Stimulated activated CD4-positive, alpha-beta T cell treated with anti-CD3 and anti-CD28 coated beads, Interleukin-15, amount 100 ng/mL, for 1 hour (primary cell): ENCODE measurements around the gene RNGTT.

Experiments used
- DNase-seq, 2 donors: peaks; one replicate each; pipeline ENCODE4 v3.0.0-alpha.2; 2020; ENCODE audit warnings: low read depth in 1 of 2, low spot score in 1 of 2

Gene RNGTT

GRCh38 chr6:88614316-88614877 lies 349.0 kb downstream of the RNGTT start:
- no peak for DNase-seq

DNA sequence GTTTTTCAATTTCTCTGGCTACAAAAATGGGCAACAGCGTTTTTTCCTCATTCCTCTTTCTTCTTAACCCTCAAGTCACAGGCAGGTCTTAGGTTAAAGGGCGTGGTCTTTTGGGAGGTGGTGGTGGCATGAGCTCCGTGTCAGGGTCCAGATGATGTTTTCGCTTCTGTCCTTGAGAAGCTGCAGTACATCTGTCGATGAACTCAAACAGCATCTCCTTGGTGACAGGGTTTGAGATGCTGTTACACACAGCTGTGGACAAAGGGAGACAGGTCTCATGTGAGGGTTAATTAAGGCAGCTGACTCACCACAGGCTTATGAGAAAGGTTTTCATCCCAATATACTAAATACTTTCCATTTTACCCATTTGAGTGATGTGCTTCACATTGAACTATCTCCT lies 350.8 kb downstream of the RNGTT start:
- no peak for DNase-seq

GRCh38 chr6:88611721-88612120 lies 351.7 kb downstream of the RNGTT start:
- DNase-seq, result no peak

GRCh38 chr6:88609983-88610382 lies 353.4 kb downstream of the RNGTT start:
- DNase-seq, result no peak

- no peak for DNase-seq
Measured at GRCh38 chr6:88605271-88605670, 358.1 kb downstream of the RNGTT start.

- no peak for DNase-seq
Measured at GRCh38 chr6:88599571-88599970, 363.8 kb downstream of the RNGTT start.

DNA sequence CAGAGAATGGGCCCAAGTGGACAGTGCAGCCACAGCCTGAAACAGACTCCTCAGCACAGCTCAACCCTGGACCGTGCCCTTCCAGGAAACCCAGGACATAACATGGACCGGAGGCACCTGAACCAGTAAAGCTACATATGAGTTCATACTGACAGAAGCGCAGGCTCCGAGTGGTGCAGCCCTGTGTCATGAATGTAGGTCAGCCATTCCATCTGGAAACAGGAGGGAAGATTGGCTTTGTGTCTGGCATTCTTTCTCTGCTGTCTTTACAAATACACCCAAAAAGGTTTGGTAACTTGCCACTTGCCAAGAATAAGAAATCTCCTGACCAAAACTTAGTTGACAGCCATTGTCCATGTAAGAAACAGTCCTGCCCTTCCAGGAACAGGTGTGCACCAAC lies 366.6 kb downstream of the RNGTT start:
- DNase-seq, result no peak

DNA sequence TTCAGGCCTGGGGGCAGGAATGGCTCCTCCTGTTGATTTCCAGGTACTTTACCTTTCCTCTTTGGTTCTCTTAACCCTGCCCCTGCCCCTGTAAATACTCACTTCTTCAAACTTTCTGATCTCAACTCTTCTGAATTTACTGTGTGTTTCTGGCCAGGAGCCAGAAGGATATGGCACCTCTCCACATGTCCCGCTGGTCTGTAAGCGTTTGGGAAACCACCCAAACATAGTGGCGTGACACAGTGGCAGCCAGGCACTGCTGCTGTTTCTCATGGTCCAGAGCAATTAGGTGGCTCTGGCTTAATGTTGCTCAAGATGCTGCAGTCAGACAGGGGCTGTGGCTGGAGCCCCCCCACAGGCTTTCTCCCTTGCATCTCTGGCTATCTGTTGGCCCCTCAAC lies 374.5 kb downstream of the RNGTT start:
- no peak for DNase-seq

DNA sequence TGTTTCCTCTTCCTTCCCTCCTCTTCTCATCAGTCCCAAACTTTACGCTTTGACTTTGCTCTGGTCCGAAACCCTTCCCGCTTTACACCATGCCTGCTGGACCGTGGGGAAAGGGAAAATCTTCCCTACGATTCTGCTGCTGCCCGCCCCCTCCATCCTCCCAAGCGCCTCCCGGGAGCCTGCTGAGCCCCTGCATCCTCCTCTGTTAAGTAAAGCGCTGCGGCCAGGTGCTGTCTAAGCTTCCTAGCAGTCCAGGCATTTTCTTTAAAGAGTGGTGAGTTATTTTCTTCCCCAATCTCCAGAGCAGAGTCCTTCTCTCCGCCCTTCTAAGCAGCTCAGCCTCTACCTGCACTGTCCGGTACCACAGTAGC lies 376.3 kb downstream of the RNGTT start:
- DNase-seq, result no peak

GRCh38 chr6:88586371-88587149 lies 376.9 kb downstream of the RNGTT start:
- DNase-seq, result no peak

DNA sequence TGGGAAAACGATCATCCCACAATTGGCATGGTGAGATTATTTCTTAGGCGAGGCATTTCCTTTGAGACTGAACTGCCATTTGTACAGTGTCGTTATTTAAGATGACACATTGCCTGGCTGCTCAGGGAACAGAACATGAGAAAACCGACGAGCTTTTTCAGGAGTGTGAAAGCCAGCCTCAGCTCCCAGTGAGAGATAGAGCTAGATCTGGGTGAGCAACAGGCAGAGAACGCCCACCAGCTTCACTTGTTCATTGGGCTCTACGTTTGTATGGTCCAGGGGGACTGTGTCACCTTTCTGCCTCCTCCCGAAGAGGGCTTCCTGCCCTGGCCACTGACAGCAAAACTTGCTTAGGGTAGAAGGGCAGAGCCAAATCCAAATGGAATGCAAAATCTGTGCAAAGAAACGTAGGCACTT lies 378.1 kb downstream of the RNGTT start:
- DNase-seq, result no peak

DNA sequence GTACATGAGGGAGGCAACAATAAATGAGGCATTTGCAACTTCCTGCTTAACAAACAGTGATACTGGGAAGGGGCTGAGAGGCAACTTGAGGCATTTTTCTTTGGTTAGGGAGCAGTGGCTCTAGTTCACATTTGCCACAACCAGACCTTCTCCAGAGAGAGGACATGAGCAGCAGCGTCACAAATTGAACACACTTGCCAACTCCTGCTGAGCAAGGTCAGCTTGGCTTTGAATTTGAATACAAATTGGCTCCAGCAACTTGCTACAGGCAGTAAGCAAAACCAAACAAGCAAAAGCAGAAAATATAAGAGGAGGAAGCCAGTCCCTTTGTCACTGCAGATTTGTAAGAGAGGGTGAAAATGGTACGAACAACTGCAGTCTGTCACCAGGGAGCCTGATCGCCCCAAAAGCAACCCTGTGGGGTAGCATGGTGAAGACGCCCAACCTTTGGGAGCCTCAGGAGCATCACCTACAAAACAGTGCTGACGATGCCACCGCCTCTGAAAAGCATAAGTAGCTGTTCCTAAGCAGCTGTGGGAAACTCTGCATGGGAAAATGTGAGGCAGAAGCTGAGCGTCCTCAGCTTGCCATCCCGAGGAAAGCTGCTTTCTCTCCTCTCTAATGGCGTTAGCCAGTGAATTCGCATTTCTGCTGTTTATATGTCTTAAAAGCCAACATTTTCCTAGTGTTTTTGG lies 378.7 kb downstream of the RNGTT start:
- DNase-seq, result no peak

DNA sequence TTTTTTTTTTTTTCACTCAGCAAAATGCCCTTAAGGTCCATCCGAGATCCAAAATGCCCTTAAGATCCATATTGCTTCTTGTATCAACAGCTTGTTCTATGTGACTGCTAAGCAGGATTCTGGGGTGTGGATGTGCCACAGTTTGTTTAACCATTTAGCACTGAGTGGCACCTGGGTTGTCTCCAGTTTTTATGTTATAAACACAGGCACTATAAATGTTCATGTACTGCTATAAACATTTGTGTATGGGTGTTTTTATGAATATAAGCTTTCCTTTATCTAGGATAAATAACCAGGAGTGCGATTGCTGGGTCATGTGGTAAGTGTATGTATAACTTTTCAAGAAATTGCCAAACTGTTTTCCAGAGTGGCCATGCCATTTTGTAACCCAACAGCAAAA lies 386.0 kb downstream of the RNGTT start:
- no peak for DNase-seq

DNA sequence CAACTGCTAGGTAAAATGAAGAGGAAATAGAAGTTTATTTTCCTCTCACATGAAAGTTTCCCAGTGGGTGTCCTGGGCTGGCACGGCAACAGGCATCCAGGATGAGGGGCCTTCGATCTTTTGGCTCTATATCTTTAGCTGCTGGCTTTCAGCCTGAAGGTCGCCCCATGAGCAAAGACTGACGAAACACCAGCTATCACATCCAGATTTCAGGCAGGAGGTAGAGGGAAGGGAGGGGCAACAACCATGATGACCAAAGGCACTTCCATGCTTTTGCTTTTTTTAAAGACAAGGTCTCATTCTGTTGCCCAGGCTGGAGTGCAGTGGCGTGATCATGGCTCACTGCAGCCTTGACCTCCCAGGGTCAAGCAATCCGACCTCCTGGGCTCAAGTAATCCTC lies 387.9 kb downstream of the RNGTT start:
- no peak for DNase-seq

GRCh38 chr6:88574651-88575050 lies 388.8 kb downstream of the RNGTT start:
- DNase-seq, result no peak

DNA sequence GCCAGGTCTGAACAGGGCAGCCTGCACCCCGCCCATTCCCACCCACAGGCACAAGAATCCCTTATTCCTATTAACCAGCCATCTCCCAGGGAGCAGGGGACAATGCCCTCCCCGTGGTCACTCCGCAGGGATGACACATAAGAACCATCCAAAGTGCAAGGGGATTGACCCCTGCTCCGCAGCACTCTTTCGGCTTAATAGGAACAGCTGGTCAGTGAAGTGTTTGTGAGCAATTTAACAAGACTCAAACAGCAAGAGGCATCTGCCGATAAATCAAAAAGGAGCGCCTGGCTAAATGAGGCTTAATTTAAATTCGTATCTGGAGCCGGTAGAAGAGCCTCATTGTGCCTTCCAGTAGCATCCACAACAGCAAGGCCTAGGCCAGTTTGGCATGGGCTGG lies 389.4 kb downstream of the RNGTT start:
- DNase-seq, result no peak

DNA sequence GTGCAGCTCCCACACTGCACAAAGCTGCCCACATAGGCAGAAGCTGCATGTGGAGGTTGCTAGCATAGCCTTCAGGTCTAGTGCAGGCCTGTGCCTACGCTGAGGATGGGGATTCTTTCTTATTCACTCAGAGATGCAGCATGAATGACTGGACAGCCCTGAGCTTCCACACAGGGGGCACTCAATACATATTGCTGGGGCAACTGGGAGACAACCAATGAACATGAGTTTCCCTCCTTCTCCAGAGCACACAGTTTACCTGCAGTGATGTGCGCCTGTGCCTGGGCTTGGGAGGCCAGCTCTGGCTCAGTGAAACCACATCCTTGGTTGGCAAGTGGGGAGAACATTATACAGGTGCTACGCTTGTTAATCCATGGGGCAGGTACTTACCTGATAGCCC lies 389.9 kb downstream of the RNGTT start:
- DNase-seq, result no peak

DNA sequence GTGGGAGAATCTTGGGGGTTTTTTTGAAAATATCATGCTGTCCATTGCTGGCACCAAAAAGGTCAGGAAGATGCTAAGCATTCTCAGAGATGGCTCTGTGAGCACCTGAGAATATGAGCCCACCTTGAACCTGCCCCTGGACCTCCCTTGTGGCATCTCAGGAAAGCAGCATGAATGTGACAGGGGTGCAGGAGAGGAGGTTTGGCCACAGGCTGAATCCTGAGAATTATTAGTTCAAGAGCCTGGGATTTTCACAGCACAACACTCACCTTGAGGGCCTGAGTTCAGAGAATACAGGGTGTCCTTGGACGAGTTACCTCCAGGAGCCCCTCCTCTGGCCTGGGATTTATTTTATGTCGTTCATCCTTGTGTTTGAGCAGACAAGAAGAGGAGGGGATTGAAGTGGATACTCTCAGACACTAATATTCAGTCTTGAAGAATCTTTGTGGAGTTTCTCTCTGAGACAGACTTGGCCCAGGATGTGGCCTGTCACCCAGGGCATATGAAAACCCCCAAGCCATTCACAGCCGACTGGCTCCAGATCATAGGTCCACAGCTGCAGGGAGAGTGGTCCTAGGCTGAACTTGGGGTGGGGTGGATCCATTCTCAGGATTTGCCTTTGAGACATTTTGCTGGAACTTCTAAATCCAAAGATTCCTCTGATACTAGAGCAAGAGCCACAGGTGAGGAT lies 390.8 kb downstream of the RNGTT start:
- DNase-seq, result no peak

DNA sequence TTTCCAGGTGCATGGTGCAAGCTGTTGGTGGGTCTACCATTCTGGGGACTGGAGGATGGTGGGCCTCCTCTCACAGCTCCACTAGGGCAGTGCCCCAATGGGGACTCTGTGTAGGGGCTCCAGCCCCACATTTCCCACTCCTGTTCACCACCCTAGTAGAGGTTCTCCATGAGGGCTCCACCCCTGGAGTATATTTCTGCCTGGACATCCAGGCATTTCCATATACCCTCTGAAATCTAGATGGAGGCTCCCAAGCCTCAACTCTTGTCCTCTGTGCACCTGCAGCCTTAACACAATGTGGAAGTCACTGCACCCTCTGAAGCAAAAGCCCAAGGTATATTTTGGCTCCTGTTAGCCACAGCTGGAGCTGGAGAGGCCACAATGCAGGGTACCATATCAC lies 393.5 kb downstream of the RNGTT start:
- no peak for DNase-seq

- DNase-seq, result no peak
Measured at GRCh38 chr6:88567696-88568095, 395.7 kb downstream of the RNGTT start.

DNA sequence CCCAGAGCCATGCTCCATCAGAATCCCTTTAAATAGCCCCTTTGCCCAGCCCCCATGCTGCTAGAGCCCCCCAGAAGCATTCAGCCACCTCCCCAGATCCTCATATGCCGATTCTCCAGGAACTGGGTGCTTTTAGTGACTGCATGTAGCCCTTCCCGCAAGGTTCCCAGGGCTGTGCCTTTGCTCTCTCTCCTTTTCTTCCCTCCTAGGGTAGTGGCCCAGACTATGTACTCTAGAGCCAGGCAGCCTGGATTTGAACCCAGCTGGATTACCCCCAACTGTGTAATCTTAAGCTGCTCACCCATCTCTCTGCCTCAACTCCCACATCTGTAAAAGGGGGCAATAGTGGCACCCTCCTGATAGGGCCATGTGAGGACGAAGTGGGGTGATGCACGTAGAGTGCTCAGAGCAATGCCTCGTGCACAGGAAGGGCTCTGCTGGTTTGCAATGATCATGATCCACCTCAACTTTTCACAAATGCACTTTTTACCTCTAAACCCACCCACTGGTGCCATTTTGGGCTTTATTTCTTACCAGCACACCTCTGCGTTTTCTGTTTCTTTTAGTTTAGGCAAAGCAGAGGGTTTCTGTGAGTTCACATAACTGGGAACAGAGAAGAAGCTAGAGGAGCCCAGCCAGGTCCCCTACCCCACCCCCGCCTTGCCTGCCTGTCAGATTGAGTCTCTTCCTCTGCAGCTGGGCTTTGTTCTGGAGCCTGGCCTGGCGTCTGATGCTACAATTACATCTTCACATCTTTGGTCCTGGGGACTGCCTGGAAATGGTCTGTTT lies 396.5 kb downstream of the RNGTT start:
- DNase-seq, result no peak
